ENCODE measurements around the gene GPR34. TPM values are rescaled to one million over a fixed set of nuclear protein-coding genes. Genes with fewer than 3 reads are reported as not detected.

GPR34 gene
- total RNA-seq, 1 donor from 2014 or later = 1.5 TPM

DNA sequence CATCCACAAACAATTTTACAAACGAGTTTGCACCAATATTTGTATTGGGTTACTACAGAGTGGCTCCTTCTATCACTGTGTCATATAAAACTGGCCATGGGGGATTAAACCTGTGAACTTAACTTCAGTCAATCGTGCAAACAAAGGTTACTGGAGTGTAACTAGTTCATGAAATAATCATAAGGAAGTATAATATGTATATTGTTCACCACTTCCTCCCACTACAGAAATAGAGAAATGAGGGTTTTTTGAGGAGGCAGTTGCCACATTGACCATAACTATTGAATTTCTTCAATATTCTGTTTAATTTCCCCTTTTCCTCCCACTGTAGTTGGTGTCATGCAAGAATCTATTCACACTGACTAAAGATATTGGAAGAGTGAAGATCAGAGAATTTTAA, 35.1 kb downstream of the GPR34 start, which contains the start of gene GPR82:
TSS of gene GPR82 (plus strand) at position 356 of the 400 bp plus-strand sequence. CDS start 2,846 bp downstream, outside the sequence.
- Histone ChIP-seq H3K27ac (no peak within 1 kb of the TSS), H3K4me1 (no peaks in the 10 kb centered on the region), H3K36me3 (no peaks in the 10 kb centered on the region), H3K27me3 (no peaks in the 10 kb centered on the region), H3K4me3 (no peak within 1 kb of the TSS), H3K9me3 (peaks cover 0 to 7% of the 10 kb centered on the region in 2 donors)
- intact Hi-C loops (cut with DNase I) = no loop called here
- no peak for DNase-seq (ENCODE audit: low spot score in 2 of 2)
- TF ChIP-seq, protein P1, sequence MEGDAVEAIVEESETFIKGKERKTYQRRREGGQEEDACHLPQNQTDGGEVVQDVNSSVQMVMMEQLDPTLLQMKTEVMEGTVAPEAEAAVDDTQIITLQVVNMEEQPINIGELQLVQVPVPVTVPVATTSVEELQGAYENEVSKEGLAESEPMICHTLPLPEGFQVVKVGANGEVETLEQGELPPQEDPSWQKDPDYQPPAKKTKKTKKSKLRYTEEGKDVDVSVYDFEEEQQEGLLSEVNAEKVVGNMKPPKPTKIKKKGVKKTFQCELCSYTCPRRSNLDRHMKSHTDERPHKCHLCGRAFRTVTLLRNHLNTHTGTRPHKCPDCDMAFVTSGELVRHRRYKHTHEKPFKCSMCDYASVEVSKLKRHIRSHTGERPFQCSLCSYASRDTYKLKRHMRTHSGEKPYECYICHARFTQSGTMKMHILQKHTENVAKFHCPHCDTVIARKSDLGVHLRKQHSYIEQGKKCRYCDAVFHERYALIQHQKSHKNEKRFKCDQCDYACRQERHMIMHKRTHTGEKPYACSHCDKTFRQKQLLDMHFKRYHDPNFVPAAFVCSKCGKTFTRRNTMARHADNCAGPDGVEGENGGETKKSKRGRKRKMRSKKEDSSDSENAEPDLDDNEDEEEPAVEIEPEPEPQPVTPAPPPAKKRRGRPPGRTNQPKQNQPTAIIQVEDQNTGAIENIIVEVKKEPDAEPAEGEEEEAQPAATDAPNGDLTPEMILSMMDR (IDR thresholded peaks at IDR 0.05) = no peak

DNA sequence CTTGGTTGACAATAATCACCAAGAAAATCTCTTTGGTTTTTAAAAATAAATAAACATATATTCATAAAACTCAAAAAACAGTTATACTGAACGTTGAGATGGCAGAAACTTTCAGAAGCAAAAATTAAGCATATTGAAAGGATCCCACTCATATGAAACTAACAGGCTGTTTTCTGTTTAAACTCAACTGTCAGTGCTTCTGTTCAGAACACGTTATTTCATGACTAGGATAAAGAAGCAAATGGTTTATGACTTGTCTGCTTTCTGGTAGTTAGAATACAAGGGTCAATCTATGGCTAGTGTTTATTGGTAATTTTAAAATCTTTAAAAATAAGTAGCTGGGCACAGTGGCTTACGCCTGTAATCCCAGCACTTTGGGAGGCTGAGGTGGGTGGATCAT, 39.4 kb downstream of the GPR34 start:
- Histone ChIP-seq H3K36me3 (no peaks in the 10 kb centered on the region), H3K4me1 (no peaks in the 10 kb centered on the region), H3K9me3 (no peaks in the 10 kb centered on the region), H3K27me3 (no peaks in the 10 kb centered on the region), H3K4me3 (no peak overlapping the region), H3K27ac (no peak overlapping the region)
- intact Hi-C loops (cut with DNase I) = no loop called here
- TF ChIP-seq, protein P1 (IDR thresholded peaks at IDR 0.05) = no peak
- no peak for DNase-seq (ENCODE audit: low spot score in 2 of 2)

DNA sequence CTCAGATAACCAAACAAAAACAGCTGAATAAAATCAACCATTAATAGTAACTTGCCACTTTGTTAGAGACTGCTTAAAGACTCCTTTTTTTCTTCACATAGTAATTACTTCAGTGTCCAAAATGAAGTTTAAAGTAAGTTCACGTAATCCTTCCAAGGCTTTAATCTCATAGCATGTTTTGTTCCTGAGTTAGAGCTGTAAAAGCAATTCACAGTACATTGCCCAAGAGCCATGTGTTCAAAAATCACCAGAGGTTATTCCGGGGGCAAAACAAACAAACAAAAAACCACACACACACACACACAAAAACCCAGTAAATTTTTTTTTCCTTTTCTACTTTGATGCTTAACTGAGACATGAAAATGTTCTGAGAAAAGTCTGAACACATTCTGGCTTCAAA, 41.3 kb downstream of the GPR34 start:
- no peaks in the 10 kb centered on the region for H3K27me3 ChIP-seq
- H3K27ac ChIP-seq = no peak overlapping the region
- TF ChIP-seq, protein P1 (IDR thresholded peaks at IDR 0.05) = no peak
- intact Hi-C loops (cut with DNase I) = loop anchor here (5.0 kb wide), 1 partner anchor 173 kb away; no protein-coding TSS in a partner anchor
- no peak overlapping the region for H3K4me3 ChIP-seq
- H3K4me1 ChIP-seq = no peaks in the 10 kb centered on the region
- no peak for DNase-seq (ENCODE audit: low spot score in 2 of 2)
- no peaks in the 10 kb centered on the region for H3K9me3 ChIP-seq
- no peaks in the 10 kb centered on the region for H3K36me3 ChIP-seq

DNA sequence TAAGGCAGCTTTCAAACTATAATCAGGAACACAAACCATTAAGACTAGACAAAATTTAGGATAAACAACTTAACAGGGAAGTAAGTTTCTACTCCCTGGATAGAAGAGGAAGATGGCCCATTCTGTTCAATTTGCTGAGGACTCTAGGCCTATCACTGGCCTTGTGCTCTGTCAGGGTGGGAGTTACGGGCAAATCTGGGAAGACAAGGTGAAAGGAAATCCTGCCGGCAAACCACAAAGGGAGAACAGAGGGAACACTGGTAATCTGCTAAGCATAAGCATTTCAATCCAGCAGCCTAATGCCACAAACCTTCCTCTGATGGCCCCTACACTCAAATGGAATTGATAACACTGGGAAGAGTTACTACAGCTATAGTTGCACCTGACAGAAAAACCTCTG, 43.5 kb downstream of the GPR34 start:
- TF ChIP-seq, protein P1 (IDR thresholded peaks at IDR 0.05) = no peak
- Histone ChIP-seq H3K9me3 (no peaks in the 10 kb centered on the region), H3K27ac (peak overlapping the region in 1 of 2 donors; percentile 8), H3K27me3 (no peaks in the 10 kb centered on the region), H3K4me3 (no peak overlapping the region), H3K4me1 (no peaks in the 10 kb centered on the region), H3K36me3 (no peaks in the 10 kb centered on the region)
- no peak for DNase-seq (ENCODE audit: low spot score in 2 of 2)
- intact Hi-C loops (cut with DNase I) = loop anchor here (5.0 kb wide), 1 partner anchor 175 kb away; no protein-coding TSS in a partner anchor

DNA sequence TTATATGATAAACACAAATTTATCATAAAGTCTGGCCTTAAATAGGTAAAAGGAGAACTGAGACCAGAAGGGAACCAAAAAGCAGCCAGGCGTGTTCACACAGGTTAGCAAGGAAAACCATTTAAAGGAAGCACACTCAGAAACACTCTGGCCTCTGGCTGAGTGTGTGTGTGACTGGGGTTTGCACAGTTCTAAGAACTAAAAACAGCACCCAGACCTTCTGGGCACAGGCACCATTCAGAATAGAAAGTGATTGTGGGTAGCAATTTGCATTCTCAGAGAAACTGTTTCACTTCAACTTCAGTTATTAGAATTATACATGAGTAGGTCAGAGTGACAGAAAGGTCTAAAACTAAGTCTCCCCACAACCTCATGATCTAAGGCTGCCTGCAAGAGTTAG, 45.2 kb downstream of the GPR34 start:
- DNase-seq (ENCODE audit: low spot score in 2 of 2) = no peak
- intact Hi-C loops (cut with DNase I) = loop anchor here (5.0 kb wide), 1 partner anchor 177 kb away; no protein-coding TSS in a partner anchor
- H3K27ac ChIP-seq = peak overlapping the region in 1 of 2 donors; percentile 44
- no peaks in the 10 kb centered on the region for H3K36me3 ChIP-seq
- no peaks in the 10 kb centered on the region for H3K27me3 ChIP-seq
- no peaks in the 10 kb centered on the region for H3K4me1 ChIP-seq
- TF ChIP-seq, protein P1 (IDR thresholded peaks at IDR 0.05) = no peak
- no peak overlapping the region for H3K4me3 ChIP-seq
- H3K9me3 ChIP-seq = no peaks in the 10 kb centered on the region

DNA sequence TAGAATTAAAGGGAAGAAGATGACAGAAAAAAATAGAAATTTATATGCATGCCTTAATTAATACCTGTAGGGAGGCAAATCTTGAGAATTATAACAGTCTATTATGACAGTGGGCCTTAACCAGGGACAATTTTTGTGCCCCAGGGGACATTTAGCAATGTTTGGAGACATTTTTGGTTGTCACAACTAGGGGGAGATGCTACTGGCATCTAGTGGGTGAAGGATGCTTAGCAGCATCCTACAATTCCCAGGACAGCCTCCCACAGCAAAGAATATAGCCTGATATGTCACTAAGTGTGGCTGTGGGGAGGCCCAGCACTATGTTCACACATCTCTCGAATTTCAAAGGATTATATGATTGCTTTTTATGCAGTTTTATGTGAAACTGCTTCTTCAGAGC, 45.8 kb downstream of the GPR34 start:
- DNase-seq (ENCODE audit: low spot score in 2 of 2) = no peak

More for the DNA sequence above, 45.8 kb downstream of the GPR34 start:
- no peak overlapping the region for H3K4me3 ChIP-seq
- no peaks in the 10 kb centered on the region for H3K36me3 ChIP-seq
- no peaks in the 10 kb centered on the region for H3K9me3 ChIP-seq
- intact Hi-C loops (cut with DNase I) = loop anchor here (5.0 kb wide), 1 partner anchor 177 kb away; no protein-coding TSS in a partner anchor
- H3K27me3 ChIP-seq = no peaks in the 10 kb centered on the region
- no peaks in the 10 kb centered on the region for H3K4me1 ChIP-seq
- TF ChIP-seq, protein P1 (IDR thresholded peaks at IDR 0.05) = peak in 2 of 3 experiments; percentile 18 to 45
- no peak overlapping the region for H3K27ac ChIP-seq
